Stomach (tissue), 4 donors: ENCODE results near the gene TNFAIP6.

ENCODE experiments used
- EP300 ChIP-seq: sonication (generic); formaldehyde crosslinking; IDR thresholded peaks from one replicate; pipeline ENCODE4 v1.6.1; 2017; ENCODE audit warnings: antibody characterized with exemption
- POLR2A ChIP-seq, 4 donors: fragments of 450-650 bp; IDR thresholded peaks; one replicate each; pipeline ENCODE4 v1.6.1; 2016; ENCODE audit warnings: antibody characterized with exemption in 4 of 4, control low read depth in 2 of 4, mild to moderate bottlenecking in 1 of 4, moderate library complexity in 1 of 4
- POLR2AphosphoS5 ChIP-seq, 3 donors: sonication (generic); formaldehyde crosslinking; IDR thresholded peaks; one replicate each; pipeline ENCODE4 v1.6.1; 2016; ENCODE audit warnings: antibody characterized with exemption in 3 of 3
- TF ChIP-seq, protein P1 (sequence below), 7 experiments: fragments of 450-650 bp in 4 of 7; fragments of 200-600 bp in 3 of 7; sonication (generic) in 3 of 7; IDR thresholded peaks; one replicate each; pipeline ENCODE4 v1.5.1; 2016 to 2019; ENCODE audit warnings: antibody characterized with exemption in 7 of 7, control low read depth in 2 of 7, mild to moderate bottlenecking in 1 of 7

DNA sequence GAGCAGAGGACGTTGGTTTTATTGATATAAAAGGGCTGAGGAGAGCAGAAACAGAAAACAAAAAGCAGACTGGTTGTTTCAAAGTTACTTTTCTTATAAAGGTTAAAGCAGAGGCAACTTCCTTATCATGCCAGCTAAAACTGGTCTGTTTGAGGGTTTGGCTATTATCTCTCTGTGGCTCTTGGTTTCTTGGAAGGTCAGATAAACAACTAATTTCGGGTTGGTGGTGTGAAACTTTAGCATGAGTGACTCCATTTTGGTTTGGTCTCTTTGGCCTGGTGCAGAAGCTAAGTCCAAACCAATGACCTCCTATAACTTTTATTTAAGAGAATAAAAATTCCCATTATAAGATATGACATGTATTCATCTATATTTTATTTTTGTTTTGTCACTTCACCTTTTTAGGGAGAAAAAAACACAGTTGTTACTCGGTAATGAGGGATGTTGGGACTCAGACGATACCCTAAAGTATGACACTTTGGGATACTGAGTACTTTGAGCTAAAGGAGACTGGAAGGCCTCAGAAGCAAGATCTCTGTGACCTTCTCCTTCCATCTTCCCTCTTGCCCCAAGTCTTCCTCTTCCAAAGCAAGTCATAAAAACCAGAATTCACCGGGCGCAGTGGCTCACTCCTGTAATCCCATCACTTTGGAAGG, 23.3 kb downstream of the TNFAIP6 start:
- TF ChIP-seq EP300 (no peak), POLR2AphosphoS5 (IDR thresholded peaks at IDR 0.05) (no peak), POLR2A (IDR thresholded peaks at IDR 0.05) (no peak)
- TF ChIP-seq, protein P1, sequence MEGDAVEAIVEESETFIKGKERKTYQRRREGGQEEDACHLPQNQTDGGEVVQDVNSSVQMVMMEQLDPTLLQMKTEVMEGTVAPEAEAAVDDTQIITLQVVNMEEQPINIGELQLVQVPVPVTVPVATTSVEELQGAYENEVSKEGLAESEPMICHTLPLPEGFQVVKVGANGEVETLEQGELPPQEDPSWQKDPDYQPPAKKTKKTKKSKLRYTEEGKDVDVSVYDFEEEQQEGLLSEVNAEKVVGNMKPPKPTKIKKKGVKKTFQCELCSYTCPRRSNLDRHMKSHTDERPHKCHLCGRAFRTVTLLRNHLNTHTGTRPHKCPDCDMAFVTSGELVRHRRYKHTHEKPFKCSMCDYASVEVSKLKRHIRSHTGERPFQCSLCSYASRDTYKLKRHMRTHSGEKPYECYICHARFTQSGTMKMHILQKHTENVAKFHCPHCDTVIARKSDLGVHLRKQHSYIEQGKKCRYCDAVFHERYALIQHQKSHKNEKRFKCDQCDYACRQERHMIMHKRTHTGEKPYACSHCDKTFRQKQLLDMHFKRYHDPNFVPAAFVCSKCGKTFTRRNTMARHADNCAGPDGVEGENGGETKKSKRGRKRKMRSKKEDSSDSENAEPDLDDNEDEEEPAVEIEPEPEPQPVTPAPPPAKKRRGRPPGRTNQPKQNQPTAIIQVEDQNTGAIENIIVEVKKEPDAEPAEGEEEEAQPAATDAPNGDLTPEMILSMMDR (IDR thresholded peaks at IDR 0.05), result no peak
